ENCODE data around the gene ZBED3. TPM values are rescaled to one million over a fixed set of nuclear protein-coding genes. Genes with fewer than 3 reads are reported as not detected.

Gene ZBED3
- total and polyA plus RNA-seq, 7 donors: 1.3 to 3.8 (median 1.4) TPM

DNA sequence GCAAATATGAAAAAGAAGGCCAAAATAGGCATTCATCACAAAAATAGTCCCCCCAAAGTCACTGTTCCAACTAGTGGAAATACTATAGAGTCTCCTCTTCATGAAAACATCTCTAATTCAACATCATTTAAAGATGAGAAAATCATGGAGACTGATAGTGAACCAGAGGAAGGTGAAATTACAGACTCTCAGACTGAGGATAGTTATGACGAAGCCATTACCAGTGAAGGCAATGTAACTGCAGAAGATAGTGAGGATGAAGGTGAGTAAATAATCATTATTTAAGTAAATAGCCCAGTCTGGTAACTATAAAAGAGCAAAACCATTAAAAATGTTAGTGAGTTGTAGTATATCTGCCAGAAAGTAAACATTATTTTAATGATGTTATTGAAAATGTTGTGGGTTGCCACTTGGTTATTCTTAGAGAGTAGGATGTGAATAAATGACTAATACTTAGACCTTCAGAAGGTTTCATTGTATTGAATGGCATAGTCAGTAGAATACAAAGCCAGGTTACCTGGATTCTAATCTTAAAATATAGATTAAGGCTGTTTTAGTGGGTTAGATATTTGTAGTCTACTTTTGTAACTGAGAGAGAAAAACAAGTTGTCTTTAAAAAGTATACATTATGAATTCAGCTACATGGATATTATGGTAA lies 40.5 kb downstream of the ZBED3 start:
- intact Hi-C loops (cut with DNase I): no loop called here
- 97 to 100% (median 100%) methylated on average over 1 of the region's 1 CpG for WGBS, 3 donors
- no peak overlapping the region for H3K27ac ChIP-seq

DNA sequence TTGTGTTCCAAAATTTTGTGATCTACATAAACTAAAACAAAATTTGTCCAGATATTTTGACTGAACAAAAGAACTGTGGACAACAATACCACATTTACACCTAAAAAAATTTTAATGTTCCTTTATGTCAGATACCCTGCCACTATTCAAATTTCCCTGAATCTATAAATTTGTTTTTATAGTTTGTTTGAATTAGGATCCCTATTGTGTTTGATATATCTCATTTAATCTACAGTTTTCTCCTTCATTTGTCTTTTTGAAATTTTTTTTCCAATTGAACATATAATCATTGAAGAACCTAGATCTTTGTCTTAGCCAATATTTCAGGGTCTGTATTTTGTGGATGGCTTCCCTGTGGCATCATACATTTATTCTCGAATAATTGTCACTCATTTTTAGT lies 51.1 kb downstream of the ZBED3 start:
- no peak overlapping the region for H3K27ac ChIP-seq
- ATAC-seq: no peak
- peaks cover 0 to 71% of the 10 kb centered on the region in 2 donors for H3K36me3 ChIP-seq (ENCODE audit: insufficient read depth in 1 of 2, low read depth in 1 of 2)
- H3K9me3 ChIP-seq: no peaks in the 10 kb centered on the region
- H3K27me3 ChIP-seq (ENCODE audit: insufficient read depth in 3 of 3, low read length in 2 of 3): no peaks in the 10 kb centered on the region
- WGBS, 3 donors: 86 to 97% (median 94%) methylated on average over 1 of the region's 1 CpG
- intact Hi-C loops (cut with DNase I): no loop called here
- H3K4me1 ChIP-seq: peaks cover 7% of the 10 kb centered on the region
- H3K4me3 ChIP-seq: no peak overlapping the region
- TF ChIP-seq, protein P1, sequence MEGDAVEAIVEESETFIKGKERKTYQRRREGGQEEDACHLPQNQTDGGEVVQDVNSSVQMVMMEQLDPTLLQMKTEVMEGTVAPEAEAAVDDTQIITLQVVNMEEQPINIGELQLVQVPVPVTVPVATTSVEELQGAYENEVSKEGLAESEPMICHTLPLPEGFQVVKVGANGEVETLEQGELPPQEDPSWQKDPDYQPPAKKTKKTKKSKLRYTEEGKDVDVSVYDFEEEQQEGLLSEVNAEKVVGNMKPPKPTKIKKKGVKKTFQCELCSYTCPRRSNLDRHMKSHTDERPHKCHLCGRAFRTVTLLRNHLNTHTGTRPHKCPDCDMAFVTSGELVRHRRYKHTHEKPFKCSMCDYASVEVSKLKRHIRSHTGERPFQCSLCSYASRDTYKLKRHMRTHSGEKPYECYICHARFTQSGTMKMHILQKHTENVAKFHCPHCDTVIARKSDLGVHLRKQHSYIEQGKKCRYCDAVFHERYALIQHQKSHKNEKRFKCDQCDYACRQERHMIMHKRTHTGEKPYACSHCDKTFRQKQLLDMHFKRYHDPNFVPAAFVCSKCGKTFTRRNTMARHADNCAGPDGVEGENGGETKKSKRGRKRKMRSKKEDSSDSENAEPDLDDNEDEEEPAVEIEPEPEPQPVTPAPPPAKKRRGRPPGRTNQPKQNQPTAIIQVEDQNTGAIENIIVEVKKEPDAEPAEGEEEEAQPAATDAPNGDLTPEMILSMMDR (IDR thresholded peaks at IDR 0.05): no peak
- DNase-seq: no peak

More for the DNA sequence above, 40.5 kb downstream of the ZBED3 start:
- ATAC-seq: no peak
- peaks cover 2 to 65% of the 10 kb centered on the region in 2 donors for H3K36me3 ChIP-seq (ENCODE audit: insufficient read depth in 1 of 2, low read depth in 1 of 2)
- H3K4me1 ChIP-seq: no peaks in the 10 kb centered on the region
- H3K9me3 ChIP-seq: no peaks in the 10 kb centered on the region
- no peak overlapping the region for H3K4me3 ChIP-seq
- TF ChIP-seq, protein P1 (IDR thresholded peaks at IDR 0.05): no peak
- H3K27me3 ChIP-seq (ENCODE audit: insufficient read depth in 3 of 3, low read length in 2 of 3): no peaks in the 10 kb centered on the region
- no peak for DNase-seq

DNA sequence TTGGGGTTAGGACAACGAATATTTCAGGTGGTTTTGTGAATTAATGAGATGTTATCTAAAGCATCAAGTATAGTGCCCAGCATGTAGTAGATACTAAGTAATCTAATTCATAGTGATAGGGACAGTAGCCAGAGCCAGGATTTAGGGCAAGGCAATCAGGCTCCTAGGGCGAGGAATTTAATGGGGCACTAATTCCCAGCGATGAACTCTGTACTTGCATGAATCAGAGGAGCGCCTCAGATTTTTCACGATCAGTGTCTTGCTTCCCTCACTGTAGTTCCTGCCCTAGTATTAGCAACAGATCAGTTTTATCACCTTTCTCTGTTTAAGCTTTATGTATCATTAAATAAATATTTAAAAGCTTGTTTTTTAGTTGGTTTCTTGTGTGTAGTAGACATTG lies 53.7 kb downstream of the ZBED3 start:
- no peaks in the 10 kb centered on the region for H3K27me3 ChIP-seq (ENCODE audit: insufficient read depth in 3 of 3, low read length in 2 of 3)
- peaks cover 0 to 45% of the 10 kb centered on the region in 2 donors for H3K36me3 ChIP-seq (ENCODE audit: insufficient read depth in 1 of 2, low read depth in 1 of 2)
- 90 to 96% (median 93%) methylated on average over 5 of the region's 5 CpGs for WGBS, 3 donors
- no peak overlapping the region for H3K4me3 ChIP-seq
- TF ChIP-seq, protein P1 (IDR thresholded peaks at IDR 0.05): no peak
- H3K27ac ChIP-seq: no peak overlapping the region
- intact Hi-C loops (cut with DNase I): no loop called here
- DNase-seq (no peak), ATAC-seq (no peak)
- no peaks in the 10 kb centered on the region for H3K9me3 ChIP-seq
- peaks cover 10% of the 10 kb centered on the region for H3K4me1 ChIP-seq

DNA sequence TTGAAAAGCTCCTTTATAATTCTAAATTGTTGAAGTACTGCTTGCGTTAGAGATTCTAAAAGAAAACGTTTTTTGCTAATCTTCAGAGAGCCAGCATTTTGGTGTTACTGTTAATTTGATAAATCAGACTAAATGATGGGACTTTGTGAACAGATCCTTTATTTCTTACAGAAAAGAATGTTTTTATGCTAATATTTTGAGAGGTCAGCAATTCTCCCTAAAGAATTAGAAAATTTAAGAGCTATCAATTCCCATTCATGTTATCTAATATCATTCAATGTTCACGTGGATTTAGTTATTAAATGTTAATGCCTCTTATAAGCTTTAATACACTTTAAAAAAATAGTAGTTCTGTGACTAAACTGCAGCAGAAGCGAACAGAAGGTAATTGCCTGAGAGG lies 54.5 kb downstream of the ZBED3 start:
- DNase-seq (no peak), ATAC-seq (no peak)
- TF ChIP-seq, protein P1 (IDR thresholded peaks at IDR 0.05): no peak
- Histone ChIP-seq H3K36me3 (ENCODE audit: insufficient read depth in 1 of 2, low read depth in 1 of 2) (peaks cover 0 to 38% of the 10 kb centered on the region in 2 donors), H3K4me3 (no peak overlapping the region), H3K27me3 (ENCODE audit: insufficient read depth in 3 of 3, low read length in 2 of 3) (no peaks in the 10 kb centered on the region), H3K27ac (no peak overlapping the region), H3K4me1 (peaks cover 10% of the 10 kb centered on the region), H3K9me3 (no peaks in the 10 kb centered on the region)
- 67 to 80% (median 74%) methylated on average over 4 of the region's 4 CpGs for WGBS, 3 donors
- intact Hi-C loops (cut with DNase I): no loop called here

DNA sequence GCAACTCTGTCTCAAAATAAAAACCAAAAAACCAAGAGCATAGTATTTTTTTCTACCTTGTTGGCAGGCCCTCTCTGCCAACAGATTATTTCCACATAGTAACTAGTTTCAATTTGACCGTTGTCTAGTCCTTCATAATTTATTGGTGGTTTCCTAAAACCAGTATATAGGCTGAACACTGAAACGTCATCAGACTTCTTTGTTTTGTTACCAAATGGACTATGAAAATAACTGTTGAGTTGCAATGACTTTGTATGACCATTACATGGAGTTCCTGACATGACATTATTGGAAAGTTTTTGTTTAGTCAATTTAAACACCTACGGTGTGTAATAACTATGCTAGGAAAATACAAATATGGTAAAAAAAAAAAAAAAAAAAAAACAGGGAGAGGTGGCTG lies 55.2 kb downstream of the ZBED3 start:
- H3K27ac ChIP-seq: no peak overlapping the region
- peaks cover 0 to 31% of the 10 kb centered on the region in 2 donors for H3K36me3 ChIP-seq (ENCODE audit: insufficient read depth in 1 of 2, low read depth in 1 of 2)
- ATAC-seq: no peak
- intact Hi-C loops (cut with DNase I): no loop called here
- TF ChIP-seq, protein P1 (IDR thresholded peaks at IDR 0.05): no peak
- peak overlapping the region; percentile 70 for H3K4me3 ChIP-seq
- no peak for DNase-seq
- peaks cover 10% of the 10 kb centered on the region for H3K4me1 ChIP-seq
- no peaks in the 10 kb centered on the region for H3K27me3 ChIP-seq (ENCODE audit: insufficient read depth in 3 of 3, low read length in 2 of 3)
- whole genome bisulfite sequencing, 3 donors: 66 to 88% (median 72%) methylated on average over 3 of the region's 3 CpGs
- no peaks in the 10 kb centered on the region for H3K9me3 ChIP-seq

Data from psoas muscle (tissue), 8 donors.